EL (cell line): ENCODE measurements around the gene PLXNA4.

Experiments used
- DNase-seq: peaks from one replicate; pipeline ENCODE4 v3.0.0-alpha.2; 2016

The PLXNA4 gene

GRCh38 chr7:132527467-132528410, 48.5 kb downstream of the PLXNA4 start:
- no peak for DNase-seq

GRCh38 chr7:132526111-132526740, 50.0 kb downstream of the PLXNA4 start:
- DNase-seq, result no peak

- no peak for DNase-seq
These were observed 54.8 kb downstream of the PLXNA4 start for GRCh38 chr7:132521423-132521822.

GRCh38 chr7:132520591-132521280, 55.5 kb downstream of the PLXNA4 start:
- DNase-seq, result no peak

- no peak for DNase-seq
These were observed 56.3 kb downstream of the PLXNA4 start for GRCh38 chr7:132519936-132520335.

GRCh38 chr7:132518839-132519173, 57.5 kb downstream of the PLXNA4 start:
- no peak for DNase-seq

- peak; percentile 12 for DNase-seq
These were observed 58.0 kb downstream of the PLXNA4 start for GRCh38 chr7:132518102-132518838.

- DNase-seq, result peak; percentile 56
These were observed 60.0 kb downstream of the PLXNA4 start for GRCh38 chr7:132516042-132516840.

- DNase-seq, result no peak
These were observed 61.1 kb downstream of the PLXNA4 start for GRCh38 chr7:132515181-132515580.

GRCh38 chr7:132514430-132514829, 61.8 kb downstream of the PLXNA4 start:
- DNase-seq, result no peak

GRCh38 chr7:132511921-132512320, 64.3 kb downstream of the PLXNA4 start:
- DNase-seq, result no peak

- DNase-seq, result no peak
These were observed 64.9 kb downstream of the PLXNA4 start for GRCh38 chr7:132511387-132511786.

GRCh38 chr7:132509643-132510042, 66.6 kb downstream of the PLXNA4 start:
- no peak for DNase-seq

- no peak for DNase-seq
These were observed 67.4 kb downstream of the PLXNA4 start for GRCh38 chr7:132508724-132509353.

- DNase-seq, result no peak
These were observed 71.4 kb downstream of the PLXNA4 start for GRCh38 chr7:132504852-132505251.

- no peak for DNase-seq
These were observed 72.2 kb downstream of the PLXNA4 start for GRCh38 chr7:132504071-132504470.

- no peak for DNase-seq
These were observed 72.9 kb downstream of the PLXNA4 start for GRCh38 chr7:132503415-132503814.

- DNase-seq, result peak; percentile 25
These were observed 74.3 kb downstream of the PLXNA4 start for GRCh38 chr7:132501956-132502355.

GRCh38 chr7:132500727-132501440, 75.4 kb downstream of the PLXNA4 start:
- DNase-seq, result peak; percentile 12

GRCh38 chr7:132499487-132499886, 76.8 kb downstream of the PLXNA4 start:
- no peak for DNase-seq

- no peak for DNase-seq
These were observed 77.2 kb downstream of the PLXNA4 start for GRCh38 chr7:132499065-132499464.
